Nephron (organoid): Measurements from ENCODE around the gene ELK3.

Experiments used
- H3K27ac Mint-ChIP-seq, 3 experiments: 2 replicates each; pipeline ENCODE4 v1.8.0; 2020; ENCODE audit warnings: mixed read lengths in 3 of 3, mild to moderate bottlenecking in 2 of 3, moderate library complexity in 1 of 3
- H3K27me3 Mint-ChIP-seq: 2 replicates; pipeline ENCODE4 v1.8.0; 2021; ENCODE audit warnings: low read depth, mild to moderate bottlenecking, moderate library complexity, mixed read lengths
- H3K36me3 Mint-ChIP-seq: 2 replicates; pipeline ENCODE4 v1.8.0; 2020; ENCODE audit warnings: low read depth, mixed read lengths
- H3K4me1 Mint-ChIP-seq: 2 replicates; pipeline ENCODE4 v1.8.0; 2020; ENCODE audit warnings: mixed read lengths
- H3K4me3 Mint-ChIP-seq, 3 experiments: 2 replicates each; pipeline ENCODE4 v1.8.0; 2020; ENCODE audit warnings: mild to moderate bottlenecking in 3 of 3, mixed read lengths in 3 of 3, moderate library complexity in 2 of 3
- H3K9me3 Mint-ChIP-seq: 2 replicates; pipeline ENCODE4 v1.8.0; 2020; ENCODE audit warnings: mixed read lengths
- CTCF ChIP-seq, 3 experiments: fragments of 200-600 bp; sonication (generic); IDR thresholded peaks; one replicate each; pipeline ENCODE4 v1.5.0; 2021; ENCODE audit warnings: antibody characterized with exemption in 3 of 3; ENCODE audit not compliant: unreplicated experiment in 3 of 3

The ELK3 gene

DNA sequence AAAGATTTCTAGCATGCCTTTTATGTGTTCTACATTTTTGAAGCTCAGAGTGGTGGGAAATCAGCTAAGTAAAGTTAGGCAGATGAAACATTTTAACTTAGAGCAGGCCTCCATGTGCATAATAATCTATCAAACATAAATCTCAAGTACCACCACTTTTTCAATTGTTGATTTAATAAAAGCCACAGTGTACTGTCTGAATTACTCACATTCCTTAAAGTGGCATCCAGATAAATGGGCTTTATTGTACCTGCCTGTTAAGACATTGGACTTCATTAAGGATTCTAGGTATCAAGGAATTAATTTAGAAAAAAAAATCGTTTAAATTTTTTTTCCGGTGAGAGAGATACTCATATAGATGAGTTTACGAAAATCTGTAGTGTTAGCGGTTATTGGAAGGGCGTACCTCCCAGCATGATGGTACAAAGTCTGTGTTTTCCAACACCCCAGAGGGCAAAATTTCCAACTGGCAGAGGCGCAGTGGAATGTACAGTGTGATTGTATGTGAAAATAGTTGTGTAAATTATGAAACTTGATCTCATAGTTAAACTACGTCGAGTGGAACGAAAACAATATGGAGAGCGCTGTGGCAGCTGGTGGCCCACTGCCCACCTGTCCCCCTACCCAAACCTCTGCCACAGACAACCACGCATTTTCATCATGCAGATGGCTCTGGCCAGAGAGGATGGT is 25.0 kb downstream of the ELK3 start:
- Mint-ChIP-seq H3K9me3 (no peaks in the 10 kb centered on the region), H3K4me3 (no peak overlapping the region), H3K27ac (peak overlapping the region; percentile 30 to 43 (median 30)), H3K4me1 (peaks cover 56% of the 10 kb centered on the region), H3K36me3 (peaks cover 19% of the 10 kb centered on the region), H3K27me3 (peaks cover 4% of the 10 kb centered on the region)
- no peak for TF ChIP-seq CTCF (IDR thresholded peaks at IDR 0.05; ENCODE audit: unreplicated experiment in 3 of 3)

DNA sequence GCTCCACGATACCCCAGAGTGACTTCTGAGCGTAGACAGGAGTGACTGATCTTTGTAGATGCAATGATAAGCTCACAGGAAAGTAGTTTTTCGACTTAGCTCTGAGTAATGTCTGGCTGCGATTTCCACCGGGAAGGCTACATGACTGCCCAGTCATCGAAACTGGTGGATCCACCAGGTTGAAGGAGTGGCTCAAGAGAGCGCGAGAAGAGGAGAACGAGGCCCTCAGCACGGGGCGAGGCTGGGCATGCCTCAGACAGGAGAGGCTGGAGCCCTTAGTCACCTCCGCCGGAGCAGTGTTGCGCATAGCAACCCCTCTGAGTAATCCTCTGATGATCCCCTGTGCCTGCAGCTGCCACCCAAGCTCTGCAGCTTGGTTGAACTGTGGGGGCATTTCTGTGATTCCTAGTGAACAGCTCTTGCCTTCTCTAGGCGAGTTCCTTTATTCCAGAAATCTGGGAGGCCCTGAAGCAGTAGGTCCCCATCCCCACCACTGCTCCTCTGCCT is 25.6 kb downstream of the ELK3 start:
- TF ChIP-seq CTCF (IDR thresholded peaks at IDR 0.05; ENCODE audit: unreplicated experiment in 3 of 3), result no peak
- Mint-ChIP-seq H3K27me3 (peaks cover 4% of the 10 kb centered on the region), H3K36me3 (peaks cover 23% of the 10 kb centered on the region), H3K4me1 (peaks cover 62% of the 10 kb centered on the region), H3K27ac (peak overlapping the region; percentile 30 to 43 (median 30)), H3K4me3 (no peak overlapping the region), H3K9me3 (no peaks in the 10 kb centered on the region)

GRCh38 chr12:96220902-96221301 is 26.7 kb downstream of the ELK3 start:
- H3K27ac Mint-ChIP-seq, result no peak overlapping the region
- peaks cover 27% of the 10 kb centered on the region for H3K36me3 Mint-ChIP-seq
- no peak overlapping the region for H3K4me3 Mint-ChIP-seq
- peaks cover 4% of the 10 kb centered on the region for H3K27me3 Mint-ChIP-seq
- TF ChIP-seq CTCF (IDR thresholded peaks at IDR 0.05; ENCODE audit: unreplicated experiment in 3 of 3), result no peak
- no peaks in the 10 kb centered on the region for H3K9me3 Mint-ChIP-seq
- peaks cover 62% of the 10 kb centered on the region for H3K4me1 Mint-ChIP-seq

- Mint-ChIP-seq H3K27me3 (peaks cover 4% of the 10 kb centered on the region), H3K9me3 (no peaks in the 10 kb centered on the region), H3K4me3 (peak overlapping the region in 1 of 3 experiments; percentile 11), H3K36me3 (peaks cover 27% of the 10 kb centered on the region), H3K4me1 (peaks cover 59% of the 10 kb centered on the region), H3K27ac (no peak overlapping the region)
- no peak for TF ChIP-seq CTCF (IDR thresholded peaks at IDR 0.05; ENCODE audit: unreplicated experiment in 3 of 3)
Observed at GRCh38 chr12:96221391-96221790, 27.2 kb downstream of the ELK3 start.

GRCh38 chr12:96223411-96224218 is 29.4 kb downstream of the ELK3 start:
- H3K27me3 Mint-ChIP-seq, result no peaks in the 10 kb centered on the region
- no peak for TF ChIP-seq CTCF (IDR thresholded peaks at IDR 0.05; ENCODE audit: unreplicated experiment in 3 of 3)
- H3K9me3 Mint-ChIP-seq, result no peaks in the 10 kb centered on the region
- peaks cover 33% of the 10 kb centered on the region for H3K36me3 Mint-ChIP-seq
- H3K4me1 Mint-ChIP-seq, result peaks cover 59% of the 10 kb centered on the region
- peak overlapping the region in 1 of 3 experiments; percentile 3 for H3K4me3 Mint-ChIP-seq
- peak overlapping the region; percentile 28 to 88 (median 55) for H3K27ac Mint-ChIP-seq
